Endothelial cell of hepatic sinusoid (primary cell): ENCODE results near the gene SLC39A6.
"Not testable (repeated sequence)": the region's sequence is repeated elsewhere in the genome, so short reads cannot be mapped to it uniquely, and the experiment has no call there.

Experiments
- in situ Hi-C: cut with HindIII; loops from 2 replicates; pipeline ENCODE4 v1.10.0; 2017; ENCODE audit warnings: low sequenced_read_pairs

Gene SLC39A6

GRCh38 chr18:36139245-36139644, 10.1 kb upstream of the SLC39A6 start:
- in situ Hi-C loops, result no loop called here

DNA sequence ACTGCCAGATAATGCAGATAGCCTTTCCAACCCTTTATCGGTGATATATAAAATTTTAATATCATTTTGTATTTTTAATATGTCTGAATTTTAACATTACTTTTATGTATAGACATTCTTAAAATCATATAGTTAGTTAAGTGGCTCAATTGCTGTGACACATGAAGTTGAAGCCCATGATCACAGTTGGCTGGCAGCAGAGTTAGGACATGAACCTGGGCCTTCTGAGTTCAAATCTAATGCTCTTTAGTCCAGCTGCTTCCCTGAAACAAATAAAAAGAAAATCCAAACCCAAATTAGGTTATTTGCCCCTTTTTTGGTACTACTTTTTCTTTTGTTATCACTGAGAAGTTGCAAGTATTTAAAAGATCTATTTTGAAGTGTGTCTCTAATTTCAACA, 6.1 kb upstream of the SLC39A6 start:
- in situ Hi-C loops, result no loop called here

DNA sequence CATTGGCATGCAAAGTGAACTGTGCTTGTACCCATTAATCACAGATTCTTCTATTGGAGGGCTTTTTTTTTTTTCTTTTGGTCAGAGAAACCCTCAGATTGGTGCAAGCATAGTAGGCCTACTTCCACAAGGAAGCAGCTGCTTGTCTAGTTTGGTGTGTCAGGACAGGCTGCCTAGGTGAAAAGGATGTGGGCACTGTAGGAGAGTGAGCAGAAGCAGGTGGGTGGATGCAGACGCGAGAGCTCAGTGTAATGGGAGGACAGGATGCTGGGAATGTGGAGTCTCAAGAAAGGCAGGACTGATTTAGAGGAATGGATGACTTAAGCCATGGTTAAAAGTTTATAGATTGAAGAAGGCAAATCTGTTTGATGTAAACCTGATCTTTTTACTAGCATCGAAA, 3.6 kb upstream of the SLC39A6 start:
- in situ Hi-C loops, result no loop called here

DNA sequence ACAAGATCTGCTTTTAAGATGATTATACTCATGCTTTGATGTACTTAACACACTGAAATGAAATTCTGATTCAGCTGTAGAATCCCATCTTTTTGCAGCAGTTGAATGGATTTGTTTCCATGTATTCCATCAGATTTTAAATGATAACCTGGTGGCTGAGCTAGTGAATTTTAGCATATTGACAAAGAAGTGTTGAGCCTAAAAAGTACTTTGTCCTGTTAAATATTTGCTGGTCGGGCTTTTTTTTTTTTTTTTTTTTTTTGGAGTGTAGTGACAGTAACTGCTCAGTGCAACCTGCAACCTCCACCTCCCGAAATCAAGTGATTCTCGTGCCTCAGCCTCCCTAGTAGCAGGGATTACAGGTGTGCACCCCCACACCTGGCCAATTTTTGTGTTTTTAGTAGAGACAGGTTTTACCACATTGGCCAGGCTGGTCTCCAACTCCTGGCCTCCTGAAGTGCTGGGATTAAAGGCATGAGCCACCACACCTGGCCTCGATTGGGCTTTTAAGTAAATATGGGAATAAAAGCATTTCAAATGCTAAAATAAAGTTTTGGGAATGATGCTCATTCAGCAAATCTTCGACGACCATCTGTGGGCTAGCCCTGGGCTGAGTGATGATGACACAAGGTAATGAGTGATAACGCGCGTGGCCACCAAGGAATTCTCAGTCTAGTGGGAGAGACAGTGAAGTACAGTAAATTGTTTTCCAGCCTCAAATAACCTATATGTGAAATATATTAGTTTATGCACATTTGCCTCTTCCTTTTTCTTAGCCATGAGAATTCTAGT, 2.7 kb upstream of the SLC39A6 start:
- in situ Hi-C loops, result no loop called here

- in situ Hi-C loops, result no loop called here
Measured at GRCh38 chr18:36130883-36131653, 1.9 kb upstream of the SLC39A6 start.

DNA sequence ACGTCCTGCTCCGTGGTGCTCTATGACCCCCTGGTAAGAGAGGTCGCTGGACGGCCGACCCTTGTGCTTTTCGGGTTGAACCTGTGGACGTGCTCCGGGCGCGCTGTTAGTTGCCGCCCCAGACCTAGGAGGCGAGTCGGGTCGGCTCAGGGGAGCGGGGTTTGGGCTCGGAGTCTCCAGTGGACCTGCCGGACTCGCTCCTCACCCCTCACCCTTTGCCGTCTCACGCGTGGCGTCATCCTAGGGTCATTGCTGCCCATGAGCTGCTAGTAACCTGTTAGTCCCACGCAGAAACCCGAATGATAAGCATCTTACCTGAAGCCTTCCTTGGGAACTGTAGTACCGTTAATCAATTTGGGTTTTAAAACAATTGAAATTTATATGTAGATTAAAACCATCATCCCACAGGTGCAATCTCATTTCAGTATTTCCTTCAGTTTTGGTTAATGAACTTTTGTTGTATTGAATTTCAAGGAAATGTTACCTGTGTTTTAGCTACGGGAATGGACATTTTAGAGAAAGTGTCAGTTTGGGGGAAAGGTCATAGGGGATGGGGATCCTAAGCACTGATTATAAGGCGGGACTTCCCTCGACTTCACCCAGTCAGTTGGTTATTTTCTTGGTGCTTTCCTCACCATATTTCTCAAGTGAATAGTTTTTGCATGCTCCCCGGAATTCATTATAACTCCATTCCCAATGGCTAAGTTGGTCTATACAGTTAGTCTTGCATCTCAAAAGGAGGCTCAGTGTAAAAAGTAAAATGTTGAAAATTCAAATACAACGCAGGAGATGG, 1.1 kb upstream of the SLC39A6 start:
- in situ Hi-C loops, result no loop called here

DNA sequence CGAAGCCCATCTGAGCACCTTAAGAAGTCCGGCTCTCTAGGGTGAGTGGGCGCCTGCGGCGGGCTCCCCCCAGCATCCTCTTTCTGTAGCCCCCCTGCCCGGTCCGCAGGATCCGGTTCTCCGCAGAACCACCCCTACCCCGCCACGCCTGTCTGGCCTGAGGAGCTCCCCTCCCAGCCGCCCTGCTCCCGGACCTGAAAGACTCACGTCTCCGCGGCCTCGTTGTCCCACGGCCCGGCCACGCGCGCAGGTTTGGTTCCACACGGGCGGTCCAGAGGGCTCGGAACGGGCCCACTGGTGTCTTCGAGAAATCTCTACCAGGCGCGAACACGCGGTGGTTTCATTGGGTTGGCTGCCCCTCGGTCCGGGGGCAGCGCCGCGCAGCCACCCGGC, 237 bp downstream of the SLC39A6 start:
- in situ Hi-C loops, result no loop called here

- in situ Hi-C loops, result no loop called here
Measured at GRCh38 chr18:36128530-36128870, 640 bp downstream of the SLC39A6 start.

DNA sequence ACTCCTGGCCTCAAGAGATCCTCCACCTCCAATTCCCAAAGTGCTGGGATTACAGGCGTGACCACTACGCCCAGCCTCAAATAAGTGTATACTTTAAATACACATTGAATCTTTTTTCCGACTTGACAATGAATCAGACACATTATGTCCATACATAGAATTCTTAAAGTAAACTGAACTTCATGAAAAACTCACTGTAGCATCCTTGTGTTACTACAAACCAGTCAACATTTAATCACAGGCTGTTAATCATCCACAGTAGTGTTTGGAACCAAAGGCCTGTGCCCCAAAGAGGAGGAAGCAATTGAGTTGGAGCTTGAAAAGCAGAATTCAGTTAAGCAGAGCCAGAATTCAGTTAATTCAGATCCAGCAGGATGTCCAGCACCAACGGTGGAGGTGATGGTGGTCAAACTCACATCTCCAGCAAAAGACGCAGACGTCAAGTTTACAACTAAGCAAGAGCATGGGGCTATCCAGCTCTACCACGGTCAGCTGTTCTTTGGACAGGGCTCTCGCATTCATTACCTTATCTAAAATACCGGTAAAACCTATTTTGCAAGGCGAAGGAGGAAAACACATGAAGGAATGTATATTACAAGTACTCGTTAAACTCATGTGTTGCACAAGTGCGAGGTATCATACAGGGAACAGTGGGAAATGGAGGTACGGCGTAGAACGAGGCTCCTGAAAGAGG, 1.2 kb downstream of the SLC39A6 start:
- in situ Hi-C loops, result no loop called here

- in situ Hi-C loops, result no loop called here
Measured at GRCh38 chr18:36126668-36127067, 2.5 kb downstream of the SLC39A6 start.

DNA sequence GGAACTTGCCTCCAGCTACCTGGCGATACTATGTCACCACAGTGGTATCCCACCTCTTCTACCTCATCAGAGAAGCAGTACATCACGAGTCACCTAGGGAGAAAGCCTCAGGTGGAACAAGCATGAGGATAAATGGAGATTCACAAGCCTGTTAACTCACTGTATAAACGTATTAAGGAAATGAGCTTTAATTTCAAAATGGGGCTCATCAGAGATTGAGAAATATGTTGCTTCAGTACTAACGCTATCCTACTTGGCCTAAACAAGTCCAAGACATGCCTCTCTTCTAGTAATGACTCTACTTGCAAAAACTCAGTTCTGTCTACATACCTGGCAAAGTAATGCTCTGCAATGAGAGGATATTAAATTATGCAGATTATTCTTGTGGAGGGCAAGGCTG, 4.3 kb downstream of the SLC39A6 start:
- in situ Hi-C loops, result no loop called here

DNA sequence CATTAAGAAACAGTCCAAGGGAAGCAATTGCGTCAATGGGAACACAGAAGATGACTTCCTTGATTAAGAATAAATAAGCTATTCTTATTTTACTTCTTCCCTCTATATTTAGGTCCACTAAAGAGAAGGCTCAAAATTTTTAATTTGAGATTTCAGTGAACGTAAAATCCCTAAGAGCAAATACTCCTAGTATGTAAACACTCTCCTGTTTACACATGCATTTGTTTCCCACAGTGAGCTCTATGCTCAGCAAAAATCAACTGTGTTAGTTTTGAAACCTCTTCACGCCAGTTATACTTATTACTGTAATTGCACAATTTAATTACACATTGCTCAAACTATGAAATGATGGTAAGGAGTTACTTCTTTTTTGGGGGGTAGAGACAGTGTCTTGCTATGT, 8.8 kb downstream of the SLC39A6 start:
- in situ Hi-C loops, result no loop called here

DNA sequence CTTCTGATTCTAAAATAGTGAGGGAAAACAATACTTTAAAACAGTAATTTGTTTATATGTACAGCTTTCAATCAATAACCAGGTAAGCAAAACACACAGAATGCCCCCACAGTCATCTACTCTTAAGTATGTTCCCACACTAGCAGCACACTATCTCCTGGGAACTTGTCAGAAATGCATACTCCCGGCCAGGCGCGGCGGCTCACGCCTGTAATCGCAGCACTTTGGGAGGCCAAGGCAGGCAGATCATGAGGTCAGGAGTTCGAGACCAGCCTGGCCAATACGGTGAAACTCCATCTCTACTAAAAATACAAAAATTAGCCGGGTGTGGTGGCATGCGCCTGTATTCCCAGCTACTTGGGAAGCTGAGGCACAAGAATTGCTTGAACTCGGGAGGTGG, 12.4 kb downstream of the SLC39A6 start:
- in situ Hi-C loops, result not testable (repeated sequence)

DNA sequence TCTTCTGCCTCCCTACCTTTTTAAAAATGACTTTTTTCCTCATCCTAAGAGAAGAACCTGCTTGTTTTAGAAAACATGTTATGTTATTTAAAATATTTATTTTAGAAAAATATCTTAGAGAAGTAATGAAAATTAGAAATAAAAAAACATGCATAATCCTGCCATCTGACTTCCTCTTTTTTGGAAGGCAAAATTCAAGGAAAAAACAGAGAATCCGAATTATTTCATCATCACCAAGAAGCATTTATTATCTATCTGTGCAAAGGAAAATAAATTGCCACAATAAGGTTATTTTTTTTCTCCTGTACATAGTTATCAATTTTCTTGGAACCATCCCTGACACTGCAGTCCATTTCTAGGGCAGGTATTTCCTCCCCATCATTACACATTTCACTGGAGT, 14.4 kb downstream of the SLC39A6 start:
- in situ Hi-C loops, result no loop called here

GRCh38 chr18:36114251-36114650, 14.9 kb downstream of the SLC39A6 start:
- in situ Hi-C loops, result no loop called here

DNA sequence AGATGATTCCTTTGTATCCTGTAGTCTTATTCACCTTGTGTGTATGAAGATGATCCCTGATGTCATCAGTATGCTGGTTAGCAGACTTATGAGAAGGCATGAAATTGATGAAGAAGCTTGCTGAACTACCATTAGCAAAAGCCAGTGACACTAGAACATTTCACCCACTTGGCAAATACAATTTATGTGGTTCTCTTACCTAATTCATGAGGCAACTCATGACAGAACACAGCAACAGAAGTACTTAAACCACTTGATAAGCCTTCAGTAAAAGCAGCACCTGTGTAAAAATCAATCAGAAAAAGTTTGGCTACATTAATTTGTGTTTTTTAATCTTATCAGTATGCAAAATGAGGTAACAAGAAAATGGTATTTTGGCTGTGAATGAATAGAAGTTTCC, 16.8 kb downstream of the SLC39A6 start:
- in situ Hi-C loops, result no loop called here

GRCh38 chr18:36109737-36110136, 19.4 kb downstream of the SLC39A6 start:
- in situ Hi-C loops, result no loop called here

- in situ Hi-C loops, result no loop called here
Measured at GRCh38 chr18:36108601-36109000, 20.5 kb downstream of the SLC39A6 start.

DNA sequence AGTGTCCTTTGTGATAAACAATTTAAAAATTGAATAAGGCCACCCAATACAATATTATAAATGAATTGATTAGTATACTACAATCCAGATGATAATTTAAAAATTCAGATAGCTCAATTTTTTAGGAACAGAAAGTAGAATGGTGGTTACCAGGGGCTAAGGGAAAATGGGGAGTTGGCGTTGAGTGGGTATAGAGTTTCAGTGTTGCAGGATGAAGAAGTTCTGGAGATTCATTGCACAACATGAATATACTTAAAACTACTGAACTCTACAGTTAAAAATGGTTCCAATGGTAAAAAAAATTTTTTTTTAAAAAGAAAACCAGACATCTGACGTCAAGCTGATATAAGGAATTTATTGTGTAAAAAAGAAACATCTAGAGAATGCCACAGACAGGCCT, 20.9 kb downstream of the SLC39A6 start:
- in situ Hi-C loops, result no loop called here

DNA sequence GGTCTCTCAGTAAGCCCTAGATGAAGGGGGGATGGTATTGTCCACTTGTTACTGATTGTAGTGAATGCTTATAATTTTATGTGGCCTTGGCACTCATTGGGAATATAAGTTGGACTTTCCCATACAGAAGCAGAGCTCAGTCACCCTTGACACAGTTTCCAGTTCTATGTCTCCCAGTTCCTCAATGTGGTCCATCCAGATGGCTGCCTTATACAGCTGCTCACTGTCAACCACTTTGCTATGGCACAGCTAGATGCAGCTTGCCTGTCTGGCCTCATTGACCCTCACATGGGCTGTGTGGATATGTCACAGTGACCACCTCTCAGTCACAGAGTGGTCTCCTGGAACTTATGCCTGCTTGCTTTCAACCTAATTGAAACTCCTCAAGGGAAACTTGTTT, 21.7 kb downstream of the SLC39A6 start:
- in situ Hi-C loops, result no loop called here

- in situ Hi-C loops, result no loop called here
Measured at GRCh38 chr18:36104749-36105148, 24.4 kb downstream of the SLC39A6 start.
